OCI-LY3 (cell line): ENCODE results near the gene ERBB3.

Experiments used
- H2AFZ ChIP-seq: fragments of 200-600, 300-600 bp; shearing (Covaris generic); 2 replicates; pipeline ENCODE4 v1.6.0; 2014; ENCODE audit warnings: antibody characterized with exemption, low read depth, low read length
- H3K27ac ChIP-seq: fragments of 200-600, 300-600 bp; sonication (generic); 2 replicates; pipeline ENCODE4 v1.5.1; 2014; ENCODE audit warnings: mild to moderate bottlenecking, low read length, moderate library complexity, mixed read lengths
- H3K27me3 ChIP-seq: fragments of 200-600, 300-600 bp; sonication (generic); 2 replicates; pipeline ENCODE4 v1.6.1; 2014; ENCODE audit warnings: low read depth, low read length, mixed read lengths
- H3K36me3 ChIP-seq: fragments of 200-600, 300-600 bp; sonication (generic); replicated peaks from 2 replicates; pipeline ENCODE3; 2014; ENCODE audit warnings: low read depth, low read length, mixed read lengths
- H3K4me1 ChIP-seq: fragments of 300-600, 200-600 bp; sonication (generic); 2 replicates; pipeline ENCODE4 v1.6.1; 2014; ENCODE audit warnings: low read length, mixed read lengths
- H3K4me2 ChIP-seq: fragments of 200-600, 300-600 bp; sonication (generic); 2 replicates; pipeline ENCODE4 v1.6.1; 2014; ENCODE audit warnings: low read length, mixed read lengths
- H3K4me3 ChIP-seq: fragments of 300-600, 200-600 bp; sonication (generic); 2 replicates; pipeline ENCODE4 v1.5.1; 2014; ENCODE audit warnings: antibody characterized with exemption, mild to moderate bottlenecking, low read length, moderate library complexity
- H3K79me2 ChIP-seq: fragments of 300-600, 200-600 bp; shearing (Covaris generic); 2 replicates; pipeline ENCODE4 v1.6.1; 2014; ENCODE audit warnings: mild to moderate bottlenecking, low read length, mixed read lengths
- H3K9ac ChIP-seq: fragments of 300-600, 200-600 bp; shearing (Covaris generic); 2 replicates; pipeline ENCODE4 v1.6.0; 2014; ENCODE audit warnings: mild to moderate bottlenecking, low read length, moderate library complexity
- H3K9me3 ChIP-seq: fragments of 200-600, 300-600 bp; shearing (Covaris generic); 2 replicates; pipeline ENCODE4 v1.6.1; 2014; ENCODE audit warnings: low read length, mixed read lengths; ENCODE audit not compliant: insufficient read depth
- H4K20me1 ChIP-seq: fragments of 200-600, 300-600 bp; sonication (generic); 2 replicates; pipeline ENCODE4 v1.6.1; 2016; ENCODE audit warnings: low read length, mixed read lengths; ENCODE audit not compliant: insufficient read depth
- CTCF ChIP-seq: fragments of 200-600, 300-600 bp; sonication (generic); IDR thresholded peaks from 2 replicates; pipeline ENCODE4 v1.5.1; 2014; ENCODE audit warnings: antibody characterized with exemption, low read length, low read depth
- EZH2phosphoT487 ChIP-seq: fragments of 200-600 bp; shearing (Covaris generic); IDR thresholded peaks from 2 replicates; pipeline ENCODE4 v1.6.1; 2018; ENCODE audit warnings: antibody characterized with exemption, mixed run types, low read depth

The ERBB3 gene

GRCh38 chr12:56129942-56130495 is 50.1 kb downstream of the ERBB3 start:
- H3K9ac ChIP-seq: no peak overlapping the region

GRCh38 chr12:56130876-56131275 is 50.9 kb downstream of the ERBB3 start:
- H3K79me2 ChIP-seq: peaks cover 11% of the 10 kb centered on the region
- no peak overlapping the region for H2AFZ ChIP-seq
- no peaks in the 10 kb centered on the region for H3K9me3 ChIP-seq
- H3K9ac ChIP-seq: no peak overlapping the region
- no peak for TF ChIP-seq CTCF
- peaks cover 22% of the 10 kb centered on the region for H3K4me1 ChIP-seq
- H3K4me2 ChIP-seq: no peak overlapping the region
- no peak overlapping the region for H3K4me3 ChIP-seq
- H3K27me3 ChIP-seq: no peaks in the 10 kb centered on the region
- H3K27ac ChIP-seq: no peak overlapping the region
- no peaks in the 10 kb centered on the region for H4K20me1 ChIP-seq
- H3K36me3 ChIP-seq: peaks cover 37% of the 10 kb centered on the region

More at GRCh38 chr12:56129942-56130495, 50.1 kb downstream of the ERBB3 start:
- H3K4me3 ChIP-seq: no peak overlapping the region
- no peak for TF ChIP-seq CTCF
- no peak for TF ChIP-seq EZH2phosphoT487
- no peak overlapping the region for H3K27ac ChIP-seq
- no peak overlapping the region for H2AFZ ChIP-seq
- peaks cover 37% of the 10 kb centered on the region for H3K36me3 ChIP-seq
- H4K20me1 ChIP-seq: no peaks in the 10 kb centered on the region
- H3K27me3 ChIP-seq: no peaks in the 10 kb centered on the region
- no peaks in the 10 kb centered on the region for H3K9me3 ChIP-seq
- H3K4me2 ChIP-seq: peak overlapping the region; percentile 86
- H3K79me2 ChIP-seq: peaks cover 11% of the 10 kb centered on the region
- peaks cover 29% of the 10 kb centered on the region for H3K4me1 ChIP-seq

- H3K9me3 ChIP-seq: no peaks in the 10 kb centered on the region
- H3K27me3 ChIP-seq: no peaks in the 10 kb centered on the region
- H3K27ac ChIP-seq: no peak overlapping the region
- H3K36me3 ChIP-seq: peaks cover 61% of the 10 kb centered on the region
- TF ChIP-seq EZH2phosphoT487 (no peak), CTCF (no peak)
- H3K9ac ChIP-seq: no peak overlapping the region
- no peaks in the 10 kb centered on the region for H3K79me2 ChIP-seq
- H3K4me1 ChIP-seq: no peaks in the 10 kb centered on the region
- H2AFZ ChIP-seq: no peak overlapping the region
- no peaks in the 10 kb centered on the region for H4K20me1 ChIP-seq
- H3K4me2 ChIP-seq: no peak overlapping the region
- no peak overlapping the region for H3K4me3 ChIP-seq
These were observed 54.9 kb downstream of the ERBB3 start for GRCh38 chr12:56134897-56135296.

- Histone ChIP-seq H3K9ac (no peak overlapping the region), H3K4me1 (no peaks in the 10 kb centered on the region), H3K9me3 (no peaks in the 10 kb centered on the region), H3K36me3 (peaks cover 60% of the 10 kb centered on the region), H3K27me3 (no peaks in the 10 kb centered on the region), H3K4me3 (no peak overlapping the region), H2AFZ (no peak overlapping the region), H4K20me1 (no peaks in the 10 kb centered on the region), H3K27ac (no peak overlapping the region), H3K79me2 (no peaks in the 10 kb centered on the region), H3K4me2 (no peak overlapping the region)
- TF ChIP-seq CTCF: no peak
- TF ChIP-seq EZH2phosphoT487: no peak
These were observed 58.0 kb downstream of the ERBB3 start for GRCh38 chr12:56137853-56138571.
